ENCODE results near the gene INPP5E. TPM values are rescaled to one million over a fixed set of nuclear protein-coding genes. Genes with fewer than 3 reads are reported as not detected.

The INPP5E gene
- total RNA-seq, 2 experiments from 2014 or later = 20.0 to 21.4 TPM

GRCh38 chr9:136383436-136383835, 56.2 kb downstream of the INPP5E start:
- DNase-seq (no peak), ATAC-seq (no peak)
- H3K4me3 Mint-ChIP-seq = no peak overlapping the region
- H3K36me3 Mint-ChIP-seq = peaks cover 35% of the 10 kb centered on the region
- CTCF ChIA-PET = interaction anchor here (1.4 kb wide), 1 partner anchor 21 kb away, joined by 4 read pairs; no protein-coding TSS in a partner anchor
- no peaks in the 10 kb centered on the region for H3K27me3 Mint-ChIP-seq
- H3K9me3 Mint-ChIP-seq (ENCODE audit: low read depth) = peaks cover 2% of the 10 kb centered on the region
- peaks cover 25% of the 10 kb centered on the region for H3K4me1 Mint-ChIP-seq
- H3K27ac Mint-ChIP-seq = no peak overlapping the region

- ATAC-seq (no peak), DNase-seq (no peak)
- H3K27ac Mint-ChIP-seq = no peak overlapping the region
- H3K9me3 Mint-ChIP-seq (ENCODE audit: low read depth) = peaks cover 2% of the 10 kb centered on the region
- peaks cover 25% of the 10 kb centered on the region for H3K4me1 Mint-ChIP-seq
- no peak overlapping the region for H3K4me3 Mint-ChIP-seq
- no peaks in the 10 kb centered on the region for H3K27me3 Mint-ChIP-seq
- CTCF ChIA-PET = interaction anchor here (0.8 kb wide), 1 partner anchor 69 kb away, joined by 3 read pairs; no protein-coding TSS in a partner anchor
- H3K36me3 Mint-ChIP-seq = peaks cover 28% of the 10 kb centered on the region
Measured at GRCh38 chr9:136381966-136382513, 57.6 kb downstream of the INPP5E start.

GRCh38 chr9:136381311-136381710, 58.3 kb downstream of the INPP5E start:
- peaks cover 25% of the 10 kb centered on the region for H3K4me1 Mint-ChIP-seq
- no peak overlapping the region for H3K27ac Mint-ChIP-seq
- ATAC-seq = no peak
- no peaks in the 10 kb centered on the region for H3K27me3 Mint-ChIP-seq
- H3K4me3 Mint-ChIP-seq = no peak overlapping the region
- H3K9me3 Mint-ChIP-seq (ENCODE audit: low read depth) = peaks cover 2% of the 10 kb centered on the region
- CTCF ChIA-PET = no interaction called here
- DNase-seq = no peak
- peaks cover 25% of the 10 kb centered on the region for H3K36me3 Mint-ChIP-seq

- ATAC-seq (no peak), DNase-seq (no peak)
- H3K27ac Mint-ChIP-seq = no peak overlapping the region
- H3K36me3 Mint-ChIP-seq = peaks cover 18% of the 10 kb centered on the region
- no peaks in the 10 kb centered on the region for H3K27me3 Mint-ChIP-seq
- CTCF ChIA-PET = no interaction called here
- peaks cover 16% of the 10 kb centered on the region for H3K4me1 Mint-ChIP-seq
- no peaks in the 10 kb centered on the region for H3K9me3 Mint-ChIP-seq (ENCODE audit: low read depth)
- H3K4me3 Mint-ChIP-seq = no peak overlapping the region
Measured at GRCh38 chr9:136380381-136380780, 59.3 kb downstream of the INPP5E start.

DNA sequence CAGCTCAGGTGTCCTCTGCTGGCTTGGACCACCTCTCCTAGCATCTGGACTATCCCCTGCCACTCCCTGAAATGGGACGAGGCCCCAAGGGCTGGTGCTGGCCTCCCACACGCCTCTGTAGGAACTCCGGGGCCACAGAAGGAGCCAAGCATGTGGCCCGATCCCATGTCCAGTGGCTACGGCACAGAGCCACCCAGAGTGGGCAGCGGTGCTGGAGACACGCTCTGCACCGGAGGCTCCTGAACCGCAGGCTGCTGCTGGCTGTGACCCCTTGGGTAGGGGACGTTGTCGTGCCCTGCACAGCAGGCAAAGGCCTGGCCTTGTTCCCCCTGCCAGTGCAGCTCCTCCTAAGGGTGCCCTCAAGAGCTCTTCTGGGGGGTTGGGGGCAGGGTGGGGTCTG, 59.8 kb downstream of the INPP5E start:
- Mint-ChIP-seq H3K27me3 (no peaks in the 10 kb centered on the region), H3K4me3 (no peak overlapping the region), H3K27ac (no peak overlapping the region), H3K4me1 (peaks cover 12% of the 10 kb centered on the region), H3K36me3 (peaks cover 13% of the 10 kb centered on the region), H3K9me3 (ENCODE audit: low read depth) (no peaks in the 10 kb centered on the region)
- no peak for DNase-seq
- CTCF ChIA-PET = interaction anchor here (1.4 kb wide), 1 partner anchor 16 kb away, joined by 5 read pairs; the partner anchor contains the start of gene DNLZ
- ATAC-seq = no peak

DNA sequence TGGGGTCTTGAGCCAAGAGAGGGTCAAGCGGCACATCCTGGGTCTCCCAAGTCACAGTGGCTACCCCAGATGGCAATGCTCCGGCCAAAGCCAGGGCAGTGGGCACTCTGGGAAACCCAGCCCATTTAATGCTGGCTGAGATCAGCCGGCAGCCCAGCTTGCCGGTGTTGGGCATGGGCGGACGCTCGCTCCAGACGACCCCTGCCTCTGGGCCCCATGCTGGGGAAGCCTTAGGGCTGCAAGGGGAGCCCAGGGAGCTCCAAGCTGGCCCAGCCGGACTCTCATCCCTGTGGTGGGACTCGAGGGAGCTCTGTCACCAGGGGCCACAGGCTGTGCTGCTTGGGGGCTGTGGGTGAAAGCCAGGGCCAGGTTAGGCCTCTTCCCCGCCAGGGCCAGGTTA, 60.2 kb downstream of the INPP5E start:
- no peak for ATAC-seq
- Mint-ChIP-seq H3K36me3 (peaks cover 8% of the 10 kb centered on the region), H3K27me3 (no peaks in the 10 kb centered on the region), H3K4me3 (no peak overlapping the region), H3K27ac (no peak overlapping the region), H3K4me1 (peaks cover 7% of the 10 kb centered on the region), H3K9me3 (ENCODE audit: low read depth) (no peaks in the 10 kb centered on the region)
- no peak for DNase-seq
- CTCF ChIA-PET = interaction anchor here (1.4 kb wide), 1 partner anchor 16 kb away, joined by 5 read pairs; the partner anchor contains the start of gene DNLZ

GRCh38 chr9:136379003-136379287, 60.7 kb downstream of the INPP5E start:
- Mint-ChIP-seq H3K9me3 (ENCODE audit: low read depth) (no peaks in the 10 kb centered on the region), H3K27ac (no peak overlapping the region), H3K36me3 (peaks cover 4% of the 10 kb centered on the region), H3K4me1 (peaks cover 2% of the 10 kb centered on the region), H3K4me3 (no peak overlapping the region), H3K27me3 (no peaks in the 10 kb centered on the region)
- no peak for DNase-seq
- CTCF ChIA-PET = interaction anchor here (1.4 kb wide), 1 partner anchor 15 kb away, joined by 5 read pairs; the partner anchor contains the start of gene DNLZ
- ATAC-seq = no peak

Other genes with a start within 250 kb of the INPP5E start
- gene LHX3, start 234.7 kb downstream of the INPP5E start, total RNA-seq = not detected
- gene QSOX2, start 194.0 kb downstream of the INPP5E start, total RNA-seq = 10 to 100 TPM; 11.2 to 13.6 TPM
- gene CCDC187, start 135.8 kb downstream of the INPP5E start, total RNA-seq = not detected
- gene GPSM1, start 112.3 kb downstream of the INPP5E start, total RNA-seq = 1 to 10 TPM; 4.5 to 6.7 TPM
- gene DNLZ, start 76.1 kb downstream of the INPP5E start, total RNA-seq = 10 to 100 TPM; 22.4 to 23.7 TPM
- gene CARD9, start 66.2 kb downstream of the INPP5E start, total RNA-seq = 1 to 10 TPM in 1 of 2 experiments, under 1 TPM in 1; 0.50 to 3.1 TPM
- gene SNAPC4, start 39.7 kb downstream of the INPP5E start, total RNA-seq = 10 to 100 TPM; 12.4 to 17.0 TPM
- 10 to 100 TPM; 47.4 to 54.2 TPM for gene ENTR1, start 29.2 kb downstream of the INPP5E start, total RNA-seq
- gene PMPCA, start 29.2 kb downstream of the INPP5E start, total RNA-seq = 10 to 100 TPM; 64.0 to 76.5 TPM
- 10 to 100 TPM; 88.0 to 96.7 TPM for gene SEC16A, start 43.2 kb upstream of the INPP5E start, total RNA-seq
- 10 to 100 TPM; 67.3 to 73.5 TPM for gene NOTCH1, start 106.2 kb upstream of the INPP5E start, total RNA-seq
- 1 to 10 TPM in 1 of 2 experiments, under 1 TPM in 1; 0.29 to 1.1 TPM for gene EGFL7, start 223.1 kb upstream of the INPP5E start, total RNA-seq
- 10 to 100 TPM; 16.9 to 20.5 TPM for gene AGPAT2, start 247.6 kb upstream of the INPP5E start, total RNA-seq